ENCODE data around the gene IPO5.
"Not testable (repeated sequence)": the region's sequence is repeated elsewhere in the genome, so short reads cannot be mapped to it uniquely, and the experiment has no call there.

IPO5 gene

GRCh38 chr13:98019186-98019585, 65.7 kb downstream of the IPO5 start:
- H3K9ac ChIP-seq (ENCODE audit: low read depth, low read length): no peak overlapping the region
- H3K27me3 ChIP-seq (ENCODE audit: insufficient read depth, low read length): no peaks in the 10 kb centered on the region
- 0 out of 2 replicates have a peak, but pooled peaks cover 2% of the 10 kb centered on the region for H3K4me1 ChIP-seq (ENCODE audit: insufficient read depth, low read length)
- H3K4me3 ChIP-seq (ENCODE audit: low read length): no peak overlapping the region
- no peaks in the 10 kb centered on the region for H3K9me3 ChIP-seq (ENCODE audit: insufficient read depth, low read depth, low read length)
- H3K27ac ChIP-seq (ENCODE audit: low read length): no peak overlapping the region
- peaks cover 99% of the 10 kb centered on the region for H3K36me3 ChIP-seq (ENCODE audit: insufficient read depth, low read depth, low read length)

GRCh38 chr13:98020271-98020670, 66.8 kb downstream of the IPO5 start:
- H3K9me3 ChIP-seq (ENCODE audit: insufficient read depth, low read depth, low read length): no peaks in the 10 kb centered on the region
- no peak overlapping the region for H3K4me3 ChIP-seq (ENCODE audit: low read length)
- H3K27me3 ChIP-seq (ENCODE audit: insufficient read depth, low read length): no peaks in the 10 kb centered on the region
- H3K27ac ChIP-seq (ENCODE audit: low read length): no peak overlapping the region
- peaks cover 90% of the 10 kb centered on the region for H3K36me3 ChIP-seq (ENCODE audit: insufficient read depth, low read depth, low read length)
- no peak overlapping the region for H3K9ac ChIP-seq (ENCODE audit: low read depth, low read length)
- H3K4me1 ChIP-seq (ENCODE audit: insufficient read depth, low read length): 0 out of 2 replicates have a peak, but pooled peaks cover 2% of the 10 kb centered on the region

- no peak overlapping the region for H3K9ac ChIP-seq (ENCODE audit: low read depth, low read length)
- H3K4me3 ChIP-seq (ENCODE audit: low read length): no peak overlapping the region
- H3K9me3 ChIP-seq (ENCODE audit: insufficient read depth, low read depth, low read length): no peaks in the 10 kb centered on the region
- peaks cover 70% of the 10 kb centered on the region for H3K36me3 ChIP-seq (ENCODE audit: insufficient read depth, low read depth, low read length)
- no peak overlapping the region for H3K27ac ChIP-seq (ENCODE audit: low read length)
- H3K27me3 ChIP-seq (ENCODE audit: insufficient read depth, low read length): no peaks in the 10 kb centered on the region
- peaks cover 9% of the 10 kb centered on the region for H3K4me1 ChIP-seq (ENCODE audit: insufficient read depth, low read length)
Measured at GRCh38 chr13:98022210-98022609, 68.7 kb downstream of the IPO5 start.

- Histone ChIP-seq H3K27ac (ENCODE audit: low read length) (no peak overlapping the region), H3K4me3 (ENCODE audit: low read length) (no peak overlapping the region), H3K9me3 (ENCODE audit: insufficient read depth, low read depth, low read length) (no peaks in the 10 kb centered on the region), H3K27me3 (ENCODE audit: insufficient read depth, low read length) (no peaks in the 10 kb centered on the region), H3K4me1 (ENCODE audit: insufficient read depth, low read length) (peaks cover 7% of the 10 kb centered on the region), H3K9ac (ENCODE audit: low read depth, low read length) (no peak overlapping the region), H3K36me3 (ENCODE audit: insufficient read depth, low read depth, low read length) (peaks cover 38% of the 10 kb centered on the region)
Measured at GRCh38 chr13:98025480-98026025, 72.1 kb downstream of the IPO5 start.

GRCh38 chr13:98026457-98026857, 73.0 kb downstream of the IPO5 start:
- no peak overlapping the region for H3K9ac ChIP-seq (ENCODE audit: low read depth, low read length)
- no peaks in the 10 kb centered on the region for H3K27me3 ChIP-seq (ENCODE audit: insufficient read depth, low read length)
- H3K4me1 ChIP-seq (ENCODE audit: insufficient read depth, low read length): peaks cover 7% of the 10 kb centered on the region
- no peak overlapping the region for H3K27ac ChIP-seq (ENCODE audit: low read length)
- H3K4me3 ChIP-seq (ENCODE audit: low read length): no peak overlapping the region
- H3K36me3 ChIP-seq (ENCODE audit: insufficient read depth, low read depth, low read length): peaks cover 28% of the 10 kb centered on the region
- H3K9me3 ChIP-seq (ENCODE audit: insufficient read depth, low read depth, low read length): no peaks in the 10 kb centered on the region

DNA sequence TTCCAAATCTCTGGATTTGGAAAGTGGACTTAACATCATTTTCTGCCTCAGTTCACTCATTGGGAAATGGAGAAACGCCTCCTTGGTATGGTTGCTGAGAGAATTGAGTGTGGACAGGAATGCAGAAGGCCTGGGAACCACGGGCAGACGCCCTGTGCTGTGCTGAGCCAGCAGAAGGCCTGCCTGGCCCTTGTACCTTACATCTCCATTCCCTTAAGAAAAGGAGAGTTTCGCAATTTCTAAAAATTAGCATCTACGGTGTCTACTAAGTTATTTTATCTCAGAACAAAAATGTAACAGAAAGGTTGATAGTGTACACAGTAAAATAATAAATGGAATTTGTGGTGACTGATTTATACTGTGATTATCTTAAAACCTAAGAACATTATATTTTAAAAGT, 78.7 kb downstream of the IPO5 start:
- no peaks in the 10 kb centered on the region for H3K27me3 ChIP-seq (ENCODE audit: insufficient read depth, low read length)
- no peak overlapping the region for H3K4me3 ChIP-seq (ENCODE audit: low read length)
- H3K27ac ChIP-seq (ENCODE audit: low read length): no peak overlapping the region
- H3K36me3 ChIP-seq (ENCODE audit: insufficient read depth, low read depth, low read length): no peaks in the 10 kb centered on the region
- H3K9me3 ChIP-seq (ENCODE audit: insufficient read depth, low read depth, low read length): no peaks in the 10 kb centered on the region
- no peak overlapping the region for H3K9ac ChIP-seq (ENCODE audit: low read depth, low read length)
- no peaks in the 10 kb centered on the region for H3K4me1 ChIP-seq (ENCODE audit: insufficient read depth, low read length)

GRCh38 chr13:98033277-98034247, 80.1 kb downstream of the IPO5 start:
- Histone ChIP-seq H3K9me3 (ENCODE audit: insufficient read depth, low read depth, low read length) (no peaks in the 10 kb centered on the region), H3K4me1 (ENCODE audit: insufficient read depth, low read length) (no peaks in the 10 kb centered on the region), H3K9ac (ENCODE audit: low read depth, low read length) (no peak overlapping the region), H3K27ac (ENCODE audit: low read length) (no peak overlapping the region), H3K36me3 (ENCODE audit: insufficient read depth, low read depth, low read length) (no peaks in the 10 kb centered on the region), H3K4me3 (ENCODE audit: low read length) (no peak overlapping the region), H3K27me3 (ENCODE audit: insufficient read depth, low read length) (no peaks in the 10 kb centered on the region)

DNA sequence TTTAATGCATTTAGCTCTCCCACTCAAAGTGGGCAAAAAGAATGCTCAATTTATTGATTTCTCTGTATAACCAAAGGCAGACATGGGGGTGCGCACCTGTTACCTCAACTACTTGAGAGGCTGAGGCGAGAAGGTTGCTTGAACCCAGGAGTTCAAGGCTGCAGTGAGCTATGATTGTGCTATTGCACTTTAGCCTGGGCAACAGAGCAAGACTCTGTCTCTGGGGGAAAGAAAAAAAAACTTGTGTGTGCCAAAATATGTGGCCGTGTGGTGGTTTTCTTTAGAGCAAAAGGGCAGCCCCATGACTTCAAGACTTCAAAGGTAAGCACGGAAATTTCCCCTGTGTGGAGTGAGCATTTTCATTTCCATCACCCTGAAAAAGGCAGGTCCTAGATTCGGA, 81.9 kb downstream of the IPO5 start:
- H3K36me3 ChIP-seq (ENCODE audit: insufficient read depth, low read depth, low read length): no peaks in the 10 kb centered on the region
- no peaks in the 10 kb centered on the region for H3K9me3 ChIP-seq (ENCODE audit: insufficient read depth, low read depth, low read length)
- no peaks in the 10 kb centered on the region for H3K27me3 ChIP-seq (ENCODE audit: insufficient read depth, low read length)
- no peak overlapping the region for H3K27ac ChIP-seq (ENCODE audit: low read length)
- no peaks in the 10 kb centered on the region for H3K4me1 ChIP-seq (ENCODE audit: insufficient read depth, low read length)
- no peak overlapping the region for H3K4me3 ChIP-seq (ENCODE audit: low read length)
- no peak overlapping the region for H3K9ac ChIP-seq (ENCODE audit: low read depth, low read length)

GRCh38 chr13:98036564-98037302, 83.3 kb downstream of the IPO5 start:
- H3K27ac ChIP-seq (ENCODE audit: low read length); H3K9me3 ChIP-seq (ENCODE audit: insufficient read depth, low read depth, low read length); H3K27me3 ChIP-seq (ENCODE audit: insufficient read depth, low read length); H3K9ac ChIP-seq (ENCODE audit: low read depth, low read length); H3K4me3 ChIP-seq (ENCODE audit: low read length); H3K4me1 ChIP-seq (ENCODE audit: insufficient read depth, low read length); H3K36me3 ChIP-seq (ENCODE audit: insufficient read depth, low read depth, low read length): not testable (repeated sequence)

- H3K27me3 ChIP-seq (ENCODE audit: insufficient read depth, low read length): no peaks in the 10 kb centered on the region
- H3K9ac ChIP-seq (ENCODE audit: low read depth, low read length): no peak overlapping the region
- no peak overlapping the region for H3K4me3 ChIP-seq (ENCODE audit: low read length)
- no peaks in the 10 kb centered on the region for H3K36me3 ChIP-seq (ENCODE audit: insufficient read depth, low read depth, low read length)
- no peaks in the 10 kb centered on the region for H3K9me3 ChIP-seq (ENCODE audit: insufficient read depth, low read depth, low read length)
- H3K4me1 ChIP-seq (ENCODE audit: insufficient read depth, low read length): no peaks in the 10 kb centered on the region
- no peak overlapping the region for H3K27ac ChIP-seq (ENCODE audit: low read length)
Measured at GRCh38 chr13:98039261-98039660, 85.8 kb downstream of the IPO5 start.

DNA sequence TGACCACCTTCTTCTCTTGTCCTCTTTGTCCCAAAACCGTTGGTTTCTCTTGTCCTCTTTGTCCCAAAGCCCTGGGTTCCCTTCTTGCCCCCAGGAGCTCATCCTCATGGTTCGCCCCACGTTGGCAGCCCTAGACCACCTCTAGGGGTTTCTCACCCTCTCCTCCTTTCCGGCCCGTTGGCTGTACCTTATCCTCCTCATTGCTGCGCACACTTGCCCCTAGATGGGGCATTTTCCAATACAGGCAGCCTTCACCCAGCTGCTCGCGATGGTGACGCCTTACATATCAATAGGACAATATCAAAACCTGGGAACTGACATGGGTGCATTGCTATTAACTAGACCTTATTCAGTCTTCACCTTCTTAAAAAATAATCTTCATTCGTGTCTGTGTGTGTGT, 86.5 kb downstream of the IPO5 start:
- H3K9me3 ChIP-seq (ENCODE audit: insufficient read depth, low read depth, low read length): no peaks in the 10 kb centered on the region
- H3K4me1 ChIP-seq (ENCODE audit: insufficient read depth, low read length): no peaks in the 10 kb centered on the region
- no peak overlapping the region for H3K9ac ChIP-seq (ENCODE audit: low read depth, low read length)
- H3K36me3 ChIP-seq (ENCODE audit: insufficient read depth, low read depth, low read length): no peaks in the 10 kb centered on the region
- H3K4me3 ChIP-seq (ENCODE audit: low read length): no peak overlapping the region
- H3K27ac ChIP-seq (ENCODE audit: low read length): no peak overlapping the region
- no peaks in the 10 kb centered on the region for H3K27me3 ChIP-seq (ENCODE audit: insufficient read depth, low read length)
